Left ventricle myocardium inferior (tissue), 1 donor: Measurements from ENCODE around the gene POLL. TPM values are rescaled to one million over a fixed set of nuclear protein-coding genes. Genes with fewer than 3 reads are reported as not detected.

ENCODE experiments used
- DNase-seq: peaks from one replicate; pipeline ENCODE4 v3.0.0-alpha.2; 2020
- H3K27ac ChIP-seq: fragments of 200-600 bp; replicated peaks from 2 replicates; pipeline ENCODE4 v1.8.0; 2021
- H3K27me3 ChIP-seq: fragments of 200-600 bp; 2 replicates; pipeline ENCODE4 v1.8.0; 2021; ENCODE audit warnings: low read depth
- H3K36me3 ChIP-seq: fragments of 200-600 bp; 2 replicates; pipeline ENCODE4 v1.8.0; 2021
- H3K4me1 ChIP-seq: fragments of 200-600 bp; 2 replicates; pipeline ENCODE4 v1.8.0; 2021
- H3K4me3 ChIP-seq: fragments of 200-600 bp; 2 replicates; pipeline ENCODE4 v1.8.0; 2021; ENCODE audit warnings: mild to moderate bottlenecking, moderate library complexity
- H3K9me3 ChIP-seq: fragments of 200-600 bp; replicated peaks from 2 replicates; pipeline ENCODE4 v1.8.0; 2021
- intact Hi-C: fragments of 100-400 bp; cut with micrococcal nuclease; formaldehyde crosslinking; loops from one replicate; pipeline ENCODE4 v1.11.0; 2022
- total RNA-seq: library from RNA; stranded (reverse); fragmentation: NEBNext Ultra II Directional; extraction: Animal tissue kit (Norgen Biotek cat#: 25700); gene quantifications from one replicate; pipeline ENCODE4 v1.2.1, GENCODE V29; 2021
- TF ChIP-seq, protein P1 (sequence below): fragments of 200-600 bp; IDR thresholded peaks from 2 replicates; pipeline ENCODE4 v1.8.0; 2021; ENCODE audit warnings: antibody characterized with exemption, mild to moderate bottlenecking, borderline replicate concordance
- donor health status: DM: no; HTN: yes; CAD: no; lungs with severe emphysema.

The POLL gene
- total RNA-seq, 1 donor from 2014 or later = 16.7 TPM

DNA sequence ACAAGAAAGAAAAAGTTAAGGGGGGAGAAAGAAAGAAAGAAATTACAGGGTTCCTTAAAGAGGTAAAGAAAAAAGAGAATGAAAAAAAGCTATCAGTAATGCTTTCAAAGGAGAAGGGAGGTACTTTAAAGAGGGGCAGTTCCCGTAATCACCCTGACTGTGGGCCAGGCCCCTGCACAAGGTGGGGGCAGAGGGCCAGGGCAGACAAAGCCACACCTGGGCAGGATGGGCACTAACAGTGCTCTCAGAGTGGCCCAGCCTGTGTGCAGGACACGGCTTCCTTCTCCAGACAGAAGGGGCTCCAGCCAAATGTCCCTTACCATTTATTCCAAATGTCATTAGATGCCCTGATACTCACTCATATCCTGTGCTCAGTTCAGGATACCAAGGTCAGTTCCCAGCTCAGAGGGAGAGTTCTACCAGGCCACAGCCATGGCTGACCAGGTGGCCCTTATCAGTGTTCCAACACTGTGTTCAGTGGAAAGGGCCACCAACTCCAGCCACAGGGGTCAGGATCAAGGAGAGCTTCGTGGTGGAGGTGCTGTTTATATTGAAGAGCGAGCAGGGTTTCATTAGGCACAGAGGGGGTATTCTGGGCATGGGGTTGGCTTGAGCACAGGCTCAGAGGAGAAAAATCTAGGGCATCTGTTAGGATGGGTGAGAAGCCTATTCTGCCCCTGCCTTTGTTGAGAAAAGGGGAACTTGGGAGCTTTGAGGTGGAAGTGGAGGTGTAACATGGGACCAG, 29.9 kb upstream of the POLL start:
- Histone ChIP-seq H3K27ac (no peak overlapping the region), H3K9me3 (no peaks in the 10 kb centered on the region), H3K4me1 (peaks cover 13% of the 10 kb centered on the region), H3K27me3 (no peaks in the 10 kb centered on the region), H3K4me3 (no peak overlapping the region), H3K36me3 (peaks cover 32% of the 10 kb centered on the region)
- DNase-seq = no peak
- TF ChIP-seq, protein P1, sequence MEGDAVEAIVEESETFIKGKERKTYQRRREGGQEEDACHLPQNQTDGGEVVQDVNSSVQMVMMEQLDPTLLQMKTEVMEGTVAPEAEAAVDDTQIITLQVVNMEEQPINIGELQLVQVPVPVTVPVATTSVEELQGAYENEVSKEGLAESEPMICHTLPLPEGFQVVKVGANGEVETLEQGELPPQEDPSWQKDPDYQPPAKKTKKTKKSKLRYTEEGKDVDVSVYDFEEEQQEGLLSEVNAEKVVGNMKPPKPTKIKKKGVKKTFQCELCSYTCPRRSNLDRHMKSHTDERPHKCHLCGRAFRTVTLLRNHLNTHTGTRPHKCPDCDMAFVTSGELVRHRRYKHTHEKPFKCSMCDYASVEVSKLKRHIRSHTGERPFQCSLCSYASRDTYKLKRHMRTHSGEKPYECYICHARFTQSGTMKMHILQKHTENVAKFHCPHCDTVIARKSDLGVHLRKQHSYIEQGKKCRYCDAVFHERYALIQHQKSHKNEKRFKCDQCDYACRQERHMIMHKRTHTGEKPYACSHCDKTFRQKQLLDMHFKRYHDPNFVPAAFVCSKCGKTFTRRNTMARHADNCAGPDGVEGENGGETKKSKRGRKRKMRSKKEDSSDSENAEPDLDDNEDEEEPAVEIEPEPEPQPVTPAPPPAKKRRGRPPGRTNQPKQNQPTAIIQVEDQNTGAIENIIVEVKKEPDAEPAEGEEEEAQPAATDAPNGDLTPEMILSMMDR = no peak
- intact Hi-C loops = no loop called here

DNA sequence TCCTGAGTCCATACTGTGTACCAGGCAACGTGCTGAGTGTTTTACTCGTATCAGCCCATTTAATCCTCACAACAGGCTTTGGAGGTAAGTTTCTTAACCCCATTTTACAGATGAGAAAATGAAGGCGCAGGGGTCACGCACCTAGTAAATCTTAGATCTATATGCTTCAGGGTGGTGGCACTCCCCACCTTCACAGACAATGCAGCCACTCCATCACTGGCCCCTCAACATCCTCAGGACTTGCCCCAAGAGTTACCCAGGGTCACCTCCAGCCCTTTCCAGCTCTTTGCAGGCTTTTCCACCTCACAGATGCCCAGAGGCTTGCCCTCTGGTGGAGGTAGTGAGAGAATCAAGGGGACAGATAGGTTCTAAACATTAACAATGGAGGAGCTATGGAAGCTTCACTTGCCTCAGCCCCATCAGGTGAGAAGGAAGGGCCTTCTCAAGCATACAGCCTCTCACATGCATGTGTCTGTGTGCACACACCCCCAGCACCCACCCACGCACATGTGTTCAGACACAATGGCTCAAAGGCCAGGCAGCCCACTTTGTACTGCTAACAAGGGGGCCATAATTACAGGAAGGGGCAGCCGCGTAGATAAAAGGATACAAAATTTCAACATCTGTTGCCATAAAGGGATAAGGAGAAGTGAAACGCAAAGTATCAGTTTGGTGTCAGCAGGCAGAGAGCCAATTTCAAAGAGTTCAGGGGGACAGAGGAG, 29.2 kb upstream of the POLL start:
- Histone ChIP-seq H3K27ac (no peak overlapping the region), H3K4me3 (no peak overlapping the region), H3K36me3 (peaks cover 27% of the 10 kb centered on the region), H3K27me3 (no peaks in the 10 kb centered on the region), H3K9me3 (no peaks in the 10 kb centered on the region), H3K4me1 (peaks cover 13% of the 10 kb centered on the region)
- TF ChIP-seq, protein P1 = no peak
- intact Hi-C loops = no loop called here
- DNase-seq = no peak

GRCh38 chr10:101616415-101617101, 28.5 kb upstream of the POLL start:
- Histone ChIP-seq H3K4me3 (no peak overlapping the region), H3K9me3 (no peaks in the 10 kb centered on the region), H3K27me3 (no peaks in the 10 kb centered on the region), H3K27ac (no peak overlapping the region), H3K4me1 (peaks cover 13% of the 10 kb centered on the region), H3K36me3 (peaks cover 26% of the 10 kb centered on the region)
- intact Hi-C loops = no loop called here
- no peak for DNase-seq
- TF ChIP-seq, protein P1 = no peak

- TF ChIP-seq, protein P1 = no peak
- H3K36me3 ChIP-seq = peaks cover 26% of the 10 kb centered on the region
- H3K4me1 ChIP-seq = peaks cover 20% of the 10 kb centered on the region
- no peak for DNase-seq
- no peaks in the 10 kb centered on the region for H3K27me3 ChIP-seq
- H3K9me3 ChIP-seq = no peaks in the 10 kb centered on the region
- H3K4me3 ChIP-seq = no peak overlapping the region
- H3K27ac ChIP-seq = no peak overlapping the region
- intact Hi-C loops = no loop called here
Measured at GRCh38 chr10:101615525-101616116, 27.6 kb upstream of the POLL start.
